Ovary (tissue), 3 donors: Measurements from ENCODE around the gene FAM163B.

Source experiments
- POLR2A ChIP-seq: fragments of 450-650 bp; IDR thresholded peaks from one replicate; pipeline ENCODE4 v1.6.1; 2017; ENCODE audit warnings: antibody characterized with exemption, mild to moderate bottlenecking, moderate library complexity
- TF ChIP-seq, protein P1 (sequence below), 3 donors: fragments of 450-650 bp in 2 of 3; fragments of 200-600 bp in 1 of 3; IDR thresholded peaks; one replicate each; pipeline versions ENCODE4 v1.5.1 to v1.8.0; 2016 to 2022; ENCODE audit warnings: antibody characterized with exemption in 3 of 3, mild to moderate bottlenecking in 1 of 3
- donor health status: DM: no; HTN: no; CAD: no.

DNA sequence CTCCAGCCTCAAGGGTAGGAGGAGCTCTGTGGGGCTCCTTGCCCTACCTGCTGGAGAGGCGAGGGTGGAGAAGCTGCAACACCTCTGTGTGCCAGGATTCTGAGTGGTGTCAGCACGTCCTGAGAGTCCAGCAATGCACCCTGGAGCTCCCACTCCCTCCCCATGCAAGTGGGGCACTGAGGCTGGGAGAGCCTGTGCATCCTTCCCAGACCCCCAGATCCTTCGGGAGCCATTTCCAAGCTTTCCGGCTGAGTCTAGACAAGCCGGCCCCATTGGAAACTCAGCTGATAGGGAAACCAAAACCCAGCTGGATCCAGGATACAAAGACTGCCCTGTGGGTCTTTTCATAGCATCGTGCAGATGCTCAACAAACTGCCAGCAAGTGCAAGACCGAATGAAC, 1.8 kb downstream of the FAM163B start:
- TF ChIP-seq, protein P1, sequence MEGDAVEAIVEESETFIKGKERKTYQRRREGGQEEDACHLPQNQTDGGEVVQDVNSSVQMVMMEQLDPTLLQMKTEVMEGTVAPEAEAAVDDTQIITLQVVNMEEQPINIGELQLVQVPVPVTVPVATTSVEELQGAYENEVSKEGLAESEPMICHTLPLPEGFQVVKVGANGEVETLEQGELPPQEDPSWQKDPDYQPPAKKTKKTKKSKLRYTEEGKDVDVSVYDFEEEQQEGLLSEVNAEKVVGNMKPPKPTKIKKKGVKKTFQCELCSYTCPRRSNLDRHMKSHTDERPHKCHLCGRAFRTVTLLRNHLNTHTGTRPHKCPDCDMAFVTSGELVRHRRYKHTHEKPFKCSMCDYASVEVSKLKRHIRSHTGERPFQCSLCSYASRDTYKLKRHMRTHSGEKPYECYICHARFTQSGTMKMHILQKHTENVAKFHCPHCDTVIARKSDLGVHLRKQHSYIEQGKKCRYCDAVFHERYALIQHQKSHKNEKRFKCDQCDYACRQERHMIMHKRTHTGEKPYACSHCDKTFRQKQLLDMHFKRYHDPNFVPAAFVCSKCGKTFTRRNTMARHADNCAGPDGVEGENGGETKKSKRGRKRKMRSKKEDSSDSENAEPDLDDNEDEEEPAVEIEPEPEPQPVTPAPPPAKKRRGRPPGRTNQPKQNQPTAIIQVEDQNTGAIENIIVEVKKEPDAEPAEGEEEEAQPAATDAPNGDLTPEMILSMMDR (IDR thresholded peaks at IDR 0.05): no peak
- TF ChIP-seq POLR2A: no peak
